H1 (cell line): ENCODE data around the gene MAPKAPK2. TPM values are rescaled to one million over a fixed set of nuclear protein-coding genes. Genes with fewer than 3 reads are reported as not detected.

Source experiments
- CTCF ChIA-PET: fragments of 300-600 bp; sonication (Branson Sonifier 250); formaldehyde crosslinking; loops from one replicate; lab custom pipeline; 2021; ENCODE audit not compliant: partially characterized antibody; lab: Charles Lee
- POLR2A ChIA-PET: fragments of 300-600 bp; sonication (Branson Sonifier 250); formaldehyde crosslinking; loops from one replicate; lab custom pipeline; 2021; ENCODE audit warnings: inconsistent platforms; ENCODE audit not compliant: partially characterized antibody; lab: Charles Lee
- DNase-seq, 2 experiments: peaks; one replicate each; pipeline versions ENCODE4 v3.0.0 to v3.0.0-alpha.2; 2010 to 2022; ENCODE audit warnings: low spot score in 2 of 2, low read depth in 1 of 2, mixed read lengths in 1 of 2
- FAIRE-seq: peaks from 2 replicates; lab custom pipeline; 2011; peaks lifted over from hg19 to GRCh38; lab: Jason Lieb, UNC
- H2AFZ ChIP-seq: 2 replicates; pipeline ENCODE4 v1.8.1; 2012; ENCODE audit warnings: low read length, inconsistent platforms
- H2AK5ac ChIP-seq: 2 replicates; pipeline ENCODE4 v1.6.1; 2013; ENCODE audit warnings: low read depth, low read length
- H2BK120ac ChIP-seq: replicated peaks from 2 replicates; pipeline ENCODE3; 2013; ENCODE audit warnings: low read depth, low read length, inconsistent platforms
- H2BK12ac ChIP-seq: 2 replicates; pipeline ENCODE4 v1.6.1; 2013; ENCODE audit warnings: low read depth, low read length
- H2BK15ac ChIP-seq: 2 replicates; pipeline ENCODE4 v1.6.1; 2013; ENCODE audit warnings: low read length
- H2BK20ac ChIP-seq: 2 replicates; pipeline ENCODE4 v1.6.1; 2013; ENCODE audit warnings: low read length
- H2BK5ac ChIP-seq: 2 replicates; pipeline ENCODE4 v1.6.1; 2013; ENCODE audit warnings: low read depth, low read length
- H3K14ac ChIP-seq: 2 replicates; pipeline ENCODE4 v1.6.1; 2013; ENCODE audit warnings: inconsistent platforms; ENCODE audit not compliant: insufficient read length
- H3K18ac ChIP-seq: 2 replicates; pipeline ENCODE4 v1.6.1; 2013; ENCODE audit warnings: low read length; ENCODE audit errors: extremely low read depth
- H3K23ac ChIP-seq: 2 replicates; pipeline ENCODE4 v1.6.1; 2013; ENCODE audit warnings: inconsistent platforms; ENCODE audit not compliant: insufficient read length
- H3K23me2 ChIP-seq: 2 replicates; pipeline ENCODE4 v1.6.1; 2013; ENCODE audit warnings: low read depth, low read length
- H3K27ac ChIP-seq: 2 replicates; pipeline ENCODE4 v1.6.1; 2011; ENCODE audit warnings: low read depth, low read length, inconsistent platforms
- H3K27me3 ChIP-seq, 4 experiments: replicated peaks in 1 of 4; 1 replicate in 1 of 4; 2 replicates in 3 of 4; pipeline versions ENCODE4 v1.6.1 to v1.8.1; 2011 to 2013; ENCODE audit warnings: low read length in 3 of 4, mild to moderate bottlenecking in 3 of 4, inconsistent platforms in 2 of 4, mixed read lengths in 2 of 4, moderate library complexity in 1 of 4; ENCODE audit not compliant: control insufficient read depth in 3 of 4, insufficient read depth in 3 of 4; ENCODE audit errors: extremely low read depth in 1 of 4
- H3K36me3 ChIP-seq, 4 experiments: 2 replicates each; pipeline versions ENCODE4 v1.6.1 to v1.8.1; 2011 to 2013; ENCODE audit warnings: mild to moderate bottlenecking in 4 of 4, low read length in 3 of 4, moderate library complexity in 2 of 4, control low read depth in 1 of 4, inconsistent platforms in 1 of 4; ENCODE audit not compliant: insufficient read depth in 4 of 4, control insufficient read depth in 2 of 4
- H3K4ac ChIP-seq: replicated peaks from 2 replicates; pipeline ENCODE3; 2013; ENCODE audit warnings: low read length, low read depth, mixed read lengths, inconsistent platforms; ENCODE audit not compliant: insufficient read length
- H3K4me1 ChIP-seq, 4 experiments: replicated peaks in 1 of 4; 1 replicate in 1 of 4; 2 replicates in 3 of 4; pipeline versions ENCODE4 v1.6.1 to v1.8.1; 2011 to 2013; ENCODE audit warnings: low read length in 3 of 4, inconsistent platforms in 2 of 4, mixed read lengths in 1 of 4; ENCODE audit not compliant: insufficient read depth in 4 of 4, control insufficient read depth in 3 of 4
- H3K4me2 ChIP-seq, 2 experiments: 2 replicates each; pipeline versions ENCODE4 v1.6.1 to v1.8.1; 2011 to 2013; ENCODE audit warnings: low read depth in 2 of 2, low read length in 2 of 2, control low read depth in 1 of 2, inconsistent platforms in 1 of 2, mild to moderate bottlenecking in 1 of 2; ENCODE audit not compliant: insufficient read depth in 1 of 2
- H3K4me3 ChIP-seq, 4 experiments: fragments of 200-600, 300-600 bp in 1 of 4; sonication (generic), shearing (Covaris generic), sonication (Bioruptor Twin) in 1 of 4; 2 replicates each; pipeline versions ENCODE4 v1.5.1 to v1.8.1; 2011 to 2016; ENCODE audit warnings: low read length in 4 of 4, low read depth in 3 of 4, control low read depth in 2 of 4, inconsistent platforms in 2 of 4, mild to moderate bottlenecking in 2 of 4, mixed read lengths in 1 of 4, moderate library complexity in 1 of 4; ENCODE audit not compliant: insufficient read depth in 2 of 4; ENCODE audit errors: extremely low read depth in 1 of 4
- H3K56ac ChIP-seq: replicated peaks from 2 replicates; pipeline ENCODE3; 2013; ENCODE audit warnings: low read depth, mild to moderate bottlenecking, mixed read lengths, low read length, inconsistent platforms; ENCODE audit not compliant: insufficient read length
- H3K79me1 ChIP-seq: 2 replicates; pipeline ENCODE4 v1.6.1; 2013; ENCODE audit warnings: low read depth, low read length, control low read depth
- H3K79me2 ChIP-seq, 2 experiments: 2 replicates each; pipeline versions ENCODE4 v1.6.1 to v1.8.1; 2012 to 2013; ENCODE audit warnings: low read length in 2 of 2, mild to moderate bottlenecking in 2 of 2, inconsistent platforms in 1 of 2; ENCODE audit not compliant: insufficient read depth in 2 of 2, control insufficient read depth in 1 of 2
- H3K9ac ChIP-seq, 4 experiments: replicated peaks in 1 of 4; 1 replicate in 1 of 4; 2 replicates in 3 of 4; pipeline versions ENCODE4 v1.6.1 to v1.8.1; 2011 to 2013; ENCODE audit warnings: low read depth in 3 of 4, low read length in 3 of 4, control low read depth in 2 of 4, mild to moderate bottlenecking in 2 of 4, moderate library complexity in 2 of 4, inconsistent platforms in 1 of 4; ENCODE audit errors: extremely low read depth in 1 of 4
- H3K9me3 ChIP-seq, 2 experiments: 2 replicates each; pipeline versions ENCODE4 v1.6.1 to v1.8.1; 2012 to 2013; ENCODE audit warnings: mild to moderate bottlenecking in 2 of 2, moderate library complexity in 2 of 2, control low read depth in 1 of 2, inconsistent platforms in 1 of 2, low read depth in 1 of 2, low read length in 1 of 2, mixed read lengths in 1 of 2; ENCODE audit not compliant: insufficient read depth in 2 of 2
- H4K20me1 ChIP-seq, 2 experiments: replicated peaks in 1 of 2; 2 replicates each; pipeline versions ENCODE3 to v1.8.1; 2011 to 2013; ENCODE audit warnings: inconsistent platforms in 2 of 2, low read length in 2 of 2, mild to moderate bottlenecking in 1 of 2; ENCODE audit not compliant: insufficient read depth in 2 of 2, control insufficient read depth in 1 of 2
- H4K5ac ChIP-seq: 2 replicates; pipeline ENCODE4 v1.6.1; 2013; ENCODE audit warnings: low read length, low read depth, mixed read lengths, inconsistent platforms; ENCODE audit not compliant: insufficient read length
- H4K8ac ChIP-seq: 2 replicates; pipeline ENCODE4 v1.8.0; 2013; ENCODE audit warnings: mild to moderate bottlenecking, moderate library complexity, low read length, inconsistent platforms; ENCODE audit not compliant: insufficient read depth; ENCODE audit errors: extremely low read depth
- H4K91ac ChIP-seq: replicated peaks from 2 replicates; pipeline ENCODE3; 2013; ENCODE audit warnings: low read length, mixed read lengths, inconsistent platforms; ENCODE audit not compliant: insufficient read length
- MAFK ChIP-seq: IDR thresholded peaks from 2 replicates; pipeline ENCODE4 v1.6.1; 2012; ENCODE audit warnings: low read depth, mild to moderate bottlenecking, improper control_type of control experiment, low read length
- SP1 ChIP-seq: IDR thresholded peaks from 2 replicates; pipeline ENCODE4 v1.6.1; 2011; ENCODE audit warnings: low read depth, low read length
- WGBS, 2 experiments: shearing (Covaris generic) in 1 of 2; methylation state at CpG; one replicate each; pipeline versions ENCODE4 v1.1.6 to v1.1.7; 2013 to 2015; ENCODE audit warnings: low lambda C conversion rate in 2 of 2, mixed read lengths in 2 of 2, inconsistent platforms in 1 of 2, low coverage in 1 of 2, missing lambda C conversion rate in 1 of 2; ENCODE audit not compliant: insufficient replicate concordance in 2 of 2, insufficient coverage in 1 of 2, insufficient read length in 1 of 2; ENCODE audit errors: extremely low coverage in 1 of 2, missing lambda C conversion rate in 1 of 2; 5-methylcytosine and 5-hydroxymethylcytosine counted together
- polyA plus RNA-seq, 7 experiments: library from polyadenylated mRNA; depleted of rRNA in 3 of 7; stranded (reverse) in 5 of 7; unstranded in 2 of 7; fragments of >200 nt in 5 of 7; fragments of 200-250 nt in 2 of 7; gene quantifications; 1 replicate in 5 of 7; 2 replicates in 1 of 7; 4 replicates in 1 of 7; pipeline versions ENCODE4 v1.2.1 to v1.2.3, GENCODE V29; 2011 to 2013; ENCODE audit warnings: missing spikeins in 2 of 7, mixed read lengths in 2 of 7
- total RNA-seq: library from RNA; stranded (reverse); fragmentation: NEBNext Ultra II Directional; extraction: Animal tissue kit (Norgen Biotek cat#: 25700); gene quantifications from 2 replicates; pipeline ENCODE4 v1.2.1, GENCODE V29; 2021

MAPKAPK2 gene
- total and polyA plus RNA-seq, 2 of the 8 experiments (the other 6 are each of a cell fraction or from before 2014, with no cell fraction given): 27.5 to 44.9 TPM

GRCh38 chr1:206772243-206772937, 87.7 kb downstream of the MAPKAPK2 start, which contains the start of gene IL10:
TSS of gene IL10 (minus strand) at chr1:206772494. CDS start at chr1:206772435, 59 bp downstream.
- Histone ChIP-seq H3K79me1 (no peaks in the 10 kb centered on the region), H3K23me2 (no peaks in the 10 kb centered on the region; the same call in 1 of the 2 replicates), H3K27ac (no peak within 1 kb of the TSS), H3K4ac (no peak within 1 kb of the TSS), H2BK20ac (no peak within 1 kb of the TSS), H2BK15ac (no peak within 1 kb of the TSS), H3K4me1 (no peaks in the 10 kb centered on the region; a peak in 1 of 7 replicates), H3K27me3 (no peaks in the 10 kb centered on the region; a peak in 1 of 7 replicates), H2BK12ac (no peak within 1 kb of the TSS), H3K9ac (no peak within 1 kb of the TSS), H3K9me3 (no peaks in the 10 kb centered on the region), H2AK5ac (no peak within 1 kb of the TSS), H4K8ac (no peak within 1 kb of the TSS), H3K18ac (no peak within 1 kb of the TSS), H3K56ac (no peak within 1 kb of the TSS), H3K4me3 (no peak within 1 kb of the TSS), H2BK5ac (no peak within 1 kb of the TSS), H3K4me2 (no peak within 1 kb of the TSS), H4K5ac (no peak within 1 kb of the TSS), H3K79me2 (no peaks in the 10 kb centered on the region), H2BK120ac (no peak within 1 kb of the TSS), H4K91ac (no peak within 1 kb of the TSS), H2AFZ (no peak within 1 kb of the TSS), H3K14ac (no peak within 1 kb of the TSS), H4K20me1 (no peaks in the 10 kb centered on the region), H3K36me3 (no peaks in the 10 kb centered on the region), H3K23ac (no peak within 1 kb of the TSS)
- WGBS, 2 experiments: 93% methylated on average over 8 of the region's 8 CpGs; no CpG with 5 or more reads in 1 of the 2 experiments
- FAIRE-seq (no peak), DNase-seq (no peak)
- CTCF ChIA-PET: interaction anchor here (0.7 to 4.6 kb wide), 9 partner anchors 8 to 139 kb away, joined by 3 to 30 read pairs (median 4); no protein-coding TSS in a partner anchor
- TF ChIP-seq SP1 (no peak), MAFK (peak; percentile 71; the same call in 1 of the 2 replicates)
- POLR2A ChIA-PET: no interaction called here
